GM18508 (cell line): ENCODE data around the gene HS6ST1.

ENCODE experiments used
- ATAC-seq: cut with Tn5 transposase; IDR thresholded peaks from one replicate; pipeline ENCODE4 v1.9.1; 2021; ENCODE audit warnings: moderate number of reproducible peaks; ENCODE audit not compliant: insufficient read depth, unreplicated experiment

The HS6ST1 gene

GRCh38 chr2:128318776-128319464, at the start of gene HS6ST1:
Gene HS6ST1, minus strand, starts transcription at chr2:128318868. Its CDS starts 305 bp downstream, at chr2:128318563.
- ATAC-seq = peak; percentile 28

- ATAC-seq = no peak
Observed at GRCh38 chr2:128367601-128368359, 49.1 kb upstream of the HS6ST1 start.

GRCh38 chr2:128366713-128367511, 48.2 kb upstream of the HS6ST1 start:
- ATAC-seq = no peak

- no peak for ATAC-seq
Observed at GRCh38 chr2:128365217-128365905, 46.7 kb upstream of the HS6ST1 start.

GRCh38 chr2:128364441-128364911, 45.8 kb upstream of the HS6ST1 start:
- ATAC-seq = no peak

GRCh38 chr2:128363934-128364361, 45.3 kb upstream of the HS6ST1 start:
- no peak for ATAC-seq

GRCh38 chr2:128362889-128363228, 44.2 kb upstream of the HS6ST1 start:
- ATAC-seq = no peak

- ATAC-seq = no peak
Observed at GRCh38 chr2:128362176-128362888, 43.7 kb upstream of the HS6ST1 start.

- ATAC-seq = no peak
Observed at GRCh38 chr2:128361376-128362131, 42.9 kb upstream of the HS6ST1 start.

- no peak for ATAC-seq
Observed at GRCh38 chr2:128360711-128361110, 42.0 kb upstream of the HS6ST1 start.

GRCh38 chr2:128359841-128360240, 41.2 kb upstream of the HS6ST1 start:
- no peak for ATAC-seq

GRCh38 chr2:128358941-128359731, 40.5 kb upstream of the HS6ST1 start:
- no peak for ATAC-seq

- ATAC-seq = no peak
Observed at GRCh38 chr2:128357506-128358370, 39.1 kb upstream of the HS6ST1 start.

GRCh38 chr2:128356127-128356526, 37.5 kb upstream of the HS6ST1 start:
- ATAC-seq = no peak

GRCh38 chr2:128354726-128355470, 36.2 kb upstream of the HS6ST1 start:
- ATAC-seq = no peak

- ATAC-seq = no peak
Observed at GRCh38 chr2:128354161-128354560, 35.5 kb upstream of the HS6ST1 start.

GRCh38 chr2:128350736-128351135, 32.1 kb upstream of the HS6ST1 start:
- no peak for ATAC-seq
